HG03135 (cell line): ENCODE data around the gene CCDC3.
"Not testable (repeated sequence)": the region's sequence is repeated elsewhere in the genome, so short reads cannot be mapped to it uniquely, and the experiment has no call there.

Experiments used
- ATAC-seq: cut with Tn5 transposase; IDR thresholded peaks from one replicate; pipeline ENCODE4 v1.9.1; 2021; ENCODE audit warnings: mild to moderate bottlenecking, moderate library complexity; ENCODE audit not compliant: unreplicated experiment

The CCDC3 gene

DNA sequence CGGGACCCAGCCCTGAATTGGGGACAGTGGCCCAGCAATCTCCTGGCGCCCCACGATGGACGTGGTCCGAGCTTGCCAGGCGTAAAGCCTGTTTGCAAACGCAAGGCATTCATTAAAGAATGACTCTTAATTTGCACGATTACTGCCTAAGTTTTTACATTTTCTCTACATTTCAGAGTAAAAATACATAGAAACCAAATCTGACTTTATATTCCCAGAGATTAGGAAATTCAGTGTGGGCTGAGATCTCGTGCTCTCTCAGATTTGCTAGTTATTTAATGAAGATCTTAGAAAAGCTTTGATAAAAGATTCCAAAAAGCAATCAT is 337 bp upstream of the CCDC3 start:
- ATAC-seq: no peak

DNA sequence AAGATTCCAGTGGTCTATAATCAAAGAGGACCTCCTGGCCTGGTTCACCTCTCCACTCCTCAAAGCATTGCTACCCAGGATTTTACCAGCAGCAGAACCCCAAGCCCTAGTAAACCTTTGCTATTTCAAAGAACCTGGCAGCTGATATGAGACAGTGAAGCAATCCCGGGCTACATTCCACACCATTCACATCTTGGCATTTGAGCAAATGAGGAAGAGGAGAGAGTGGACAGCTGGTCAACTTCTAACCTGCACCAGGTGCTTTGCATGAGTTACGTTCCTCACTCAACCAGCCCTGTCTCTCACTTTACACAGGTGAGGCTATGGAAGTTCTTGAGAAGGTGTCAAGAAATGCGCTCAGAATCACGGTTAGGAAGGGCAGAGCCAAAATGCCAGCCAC is 1.1 kb downstream of the CCDC3 start:
- ATAC-seq: no peak

DNA sequence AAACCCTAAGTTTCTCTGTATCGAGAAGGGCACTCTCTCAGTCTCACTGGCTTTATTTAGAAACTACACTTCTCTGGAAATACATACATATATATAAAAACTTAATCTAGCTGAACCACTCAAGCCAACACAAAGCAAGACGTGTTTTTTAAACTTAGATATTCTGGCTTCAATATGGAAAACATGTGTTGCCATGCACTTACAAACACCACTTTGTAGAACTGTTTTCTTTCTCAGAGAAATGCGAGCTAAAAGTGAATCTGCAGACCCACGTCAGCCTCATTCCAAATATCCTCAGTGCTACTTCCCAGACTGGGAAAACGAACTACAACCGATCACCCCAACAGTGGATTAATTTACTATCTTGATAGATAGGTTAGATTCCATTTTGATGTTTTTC is 1.7 kb downstream of the CCDC3 start:
- ATAC-seq: no peak

DNA sequence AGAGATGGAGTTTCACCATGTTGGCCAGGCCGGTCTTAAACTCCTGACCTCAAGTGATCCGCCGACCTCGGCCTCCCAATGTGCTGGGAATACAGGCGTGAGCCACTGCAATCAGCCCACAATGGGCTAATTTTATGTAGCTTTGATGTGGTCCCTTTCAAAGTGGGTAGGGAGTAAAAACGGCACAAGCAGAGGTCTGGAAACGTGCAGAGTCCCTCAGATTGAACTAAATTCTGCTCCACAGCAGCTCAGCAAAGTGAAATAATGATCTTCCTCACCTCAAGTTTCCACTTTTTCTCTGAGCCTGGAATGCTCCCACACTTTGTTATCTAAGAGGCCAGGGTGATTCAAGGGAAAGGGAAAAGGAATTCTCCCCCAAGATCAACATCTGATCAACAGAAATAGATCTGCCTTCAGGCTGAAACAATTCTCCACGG is 6.1 kb downstream of the CCDC3 start:
- ATAC-seq: no peak

DNA sequence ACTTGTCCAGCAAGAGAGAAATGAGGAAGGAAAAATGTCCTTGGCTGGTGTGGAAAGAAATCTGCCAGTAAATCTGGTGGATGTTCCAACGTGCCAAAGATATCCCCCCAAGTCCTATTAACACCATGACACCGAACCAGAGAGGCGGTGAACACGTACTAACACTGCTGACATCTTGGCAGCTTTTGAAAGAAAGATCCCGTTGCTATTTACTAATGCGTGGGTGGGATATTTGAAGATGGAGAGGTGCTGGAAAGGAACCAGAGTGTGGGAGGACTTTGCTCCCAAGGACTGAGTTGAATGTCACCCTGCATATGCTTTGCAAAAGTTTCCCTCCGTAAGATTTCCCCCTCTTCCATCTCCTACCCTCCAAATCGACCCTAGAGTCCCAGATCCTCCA is 7.9 kb downstream of the CCDC3 start:
- no peak for ATAC-seq

DNA sequence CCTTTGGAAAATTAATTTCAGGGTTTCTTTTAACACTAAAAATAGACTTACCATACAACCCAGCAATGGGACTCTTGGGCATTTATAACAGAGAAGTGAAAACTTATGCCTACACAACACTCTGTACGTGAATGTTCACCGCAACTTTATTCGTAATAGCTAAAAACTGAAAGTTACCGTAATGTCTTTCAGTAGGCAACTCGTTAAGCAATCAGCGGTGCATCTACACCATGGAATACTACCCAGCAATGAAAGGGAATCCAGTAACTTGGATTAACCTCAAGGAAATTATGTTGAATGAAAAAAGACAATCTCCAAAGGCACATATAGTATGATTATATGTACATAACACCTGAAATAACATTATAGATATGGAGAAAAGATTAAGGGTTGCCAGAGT is 16.2 kb downstream of the CCDC3 start:
- ATAC-seq: no peak

DNA sequence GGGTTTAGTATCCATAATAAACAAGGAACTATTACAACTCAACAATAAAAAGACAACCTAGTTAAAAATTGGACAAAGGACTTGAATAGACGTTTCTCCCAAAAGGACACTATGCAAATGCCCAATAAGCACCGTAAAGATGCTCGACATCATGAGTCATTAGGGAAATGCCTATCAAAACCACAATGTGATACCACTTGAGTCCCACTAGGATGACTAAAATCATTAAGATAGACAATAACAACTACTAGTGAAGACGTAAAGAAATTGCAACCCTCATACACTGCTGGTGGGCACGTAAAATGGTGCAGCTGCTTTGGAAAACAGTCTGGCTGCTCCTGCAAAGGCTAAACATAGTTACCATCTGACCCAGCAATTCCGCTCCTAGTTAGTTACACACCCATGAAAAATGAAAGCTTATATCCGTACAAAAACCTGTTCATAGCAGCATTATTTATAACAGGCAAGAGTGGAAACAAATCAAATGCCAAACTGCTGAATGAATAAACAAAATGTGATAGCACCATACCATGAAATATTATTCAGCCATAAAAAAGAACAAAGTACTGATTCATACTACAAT is 17.3 kb downstream of the CCDC3 start:
- ATAC-seq: no peak

DNA sequence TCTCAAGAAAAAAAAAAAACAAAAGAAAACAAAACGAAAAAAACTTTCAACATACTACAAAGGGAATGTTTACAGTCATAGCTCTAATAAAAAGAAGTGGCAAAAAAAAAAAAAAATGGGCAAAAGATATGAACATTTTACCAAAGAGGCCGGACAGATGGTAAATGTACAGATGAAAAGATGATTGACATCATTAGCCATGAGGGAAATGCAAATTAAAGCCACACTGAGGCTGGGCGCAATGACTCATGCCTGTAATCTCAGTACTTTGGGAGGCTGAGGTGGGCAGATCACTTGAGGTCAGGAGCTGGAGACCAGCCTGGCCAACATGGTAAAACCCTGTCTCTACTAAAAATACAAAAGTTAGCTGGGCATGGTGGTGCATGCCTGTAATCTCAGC is 17.9 kb downstream of the CCDC3 start:
- ATAC-seq: not testable (repeated sequence)

DNA sequence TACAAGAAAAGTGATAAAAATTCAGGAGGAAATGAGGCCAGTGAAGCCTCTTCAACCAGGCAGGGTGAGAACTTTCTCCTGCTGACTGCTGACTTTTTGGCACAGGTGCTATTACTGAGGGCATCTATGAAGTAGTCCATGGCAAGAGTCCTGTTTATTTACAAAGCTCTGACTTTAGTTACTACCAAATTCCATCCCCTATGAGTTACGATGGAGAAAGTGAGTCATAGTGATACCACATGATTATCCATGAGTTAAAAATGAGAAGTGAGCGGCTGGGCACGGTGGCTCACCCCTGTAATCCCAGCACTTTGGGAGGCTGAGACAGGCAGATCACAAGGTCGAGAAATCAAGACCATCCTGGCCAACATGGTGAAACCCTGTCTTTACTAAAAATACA is 19.9 kb downstream of the CCDC3 start:
- ATAC-seq: no peak

DNA sequence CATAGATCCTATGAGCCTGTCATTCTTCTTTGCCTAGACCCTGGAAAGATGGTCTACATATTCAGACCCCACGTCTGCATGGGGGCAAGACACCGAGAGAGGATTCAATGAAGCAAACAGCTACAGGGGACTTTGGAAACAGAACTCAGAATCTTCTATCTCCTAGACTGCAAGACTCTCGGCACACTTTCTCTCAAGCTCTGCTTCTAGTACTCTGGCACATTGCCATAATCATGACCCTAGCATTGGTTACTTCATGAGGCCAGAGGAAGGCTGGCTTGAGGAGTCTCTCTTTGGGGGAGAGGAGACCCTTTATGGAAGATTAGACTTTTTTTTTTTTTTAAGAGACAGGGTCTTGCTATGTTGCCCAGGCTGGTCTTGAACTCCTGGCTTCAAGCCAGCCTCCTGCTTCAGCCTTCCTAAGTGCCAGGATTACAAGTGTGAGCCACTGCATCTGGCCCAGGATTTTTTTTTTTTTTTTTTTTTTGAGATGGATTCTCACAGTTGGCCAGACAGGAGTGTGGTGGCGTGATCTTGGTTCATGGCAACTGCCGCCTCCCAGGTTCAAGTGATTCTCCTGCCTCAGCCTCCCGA is 20.7 kb downstream of the CCDC3 start:
- no peak for ATAC-seq

DNA sequence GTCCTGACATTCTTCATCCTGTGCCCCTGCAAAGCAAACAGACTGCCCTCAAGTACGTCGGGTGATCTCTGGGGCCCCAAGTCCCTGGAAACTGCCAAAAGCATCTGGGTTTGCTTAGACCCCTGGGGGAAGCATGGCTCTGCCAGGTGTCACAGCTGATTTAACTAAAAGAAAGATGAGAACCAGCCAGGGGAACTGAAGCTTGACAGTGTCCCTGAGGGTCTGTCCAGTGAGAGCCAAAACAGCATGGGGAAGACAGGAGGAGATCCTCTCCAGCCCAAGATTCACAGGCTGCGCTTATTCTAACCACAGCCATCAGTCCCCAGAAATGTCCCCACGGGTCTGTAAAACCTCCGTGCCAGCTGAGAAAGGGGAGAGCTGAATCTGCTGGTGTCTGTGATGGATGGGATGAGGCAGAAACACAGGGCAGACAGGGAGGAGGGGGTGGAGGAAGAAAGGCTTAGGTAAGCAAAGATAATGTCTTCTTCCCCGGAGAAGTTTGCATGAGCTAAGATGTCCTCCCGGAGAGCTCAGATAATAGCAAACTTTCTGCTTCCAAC is 21.3 kb downstream of the CCDC3 start:
- ATAC-seq: no peak

DNA sequence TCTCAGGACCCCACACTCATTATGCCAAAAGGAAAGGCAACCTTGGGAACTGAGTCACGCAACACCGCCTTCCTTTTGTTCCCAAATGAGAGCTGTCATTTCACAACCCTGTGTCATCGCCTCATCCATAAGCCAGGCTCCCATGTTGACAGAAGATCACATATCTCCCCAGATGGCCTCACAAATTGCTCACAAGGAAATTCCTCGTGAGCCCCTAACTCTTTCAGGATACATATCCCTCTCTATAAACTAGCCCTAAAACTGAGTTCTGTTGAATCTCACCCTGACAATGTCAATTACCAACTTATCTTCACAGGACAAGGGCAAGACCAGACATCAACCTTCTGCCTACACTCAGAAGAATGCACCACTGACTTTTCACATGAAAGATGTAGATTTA is 22.6 kb downstream of the CCDC3 start:
- ATAC-seq: no peak

DNA sequence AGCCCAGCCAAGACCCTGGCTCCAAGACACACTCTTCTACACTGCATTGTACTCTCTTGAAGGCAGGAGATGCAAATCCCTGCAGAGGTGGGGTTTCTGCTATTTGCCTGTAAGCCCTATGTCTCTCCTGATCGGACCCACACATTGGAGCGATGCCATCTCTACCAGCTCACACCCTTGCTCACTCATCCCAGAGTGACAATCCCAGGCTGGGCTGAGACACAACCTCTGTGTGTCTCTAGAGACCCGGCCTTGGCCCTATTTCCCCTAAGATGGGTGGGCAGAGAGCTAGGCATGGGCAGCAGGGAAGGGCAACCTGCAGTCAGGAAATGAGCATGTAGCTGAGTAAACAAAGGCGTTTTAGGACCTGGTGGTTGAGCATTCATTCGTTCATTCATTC is 25.6 kb downstream of the CCDC3 start:
- ATAC-seq: no peak

DNA sequence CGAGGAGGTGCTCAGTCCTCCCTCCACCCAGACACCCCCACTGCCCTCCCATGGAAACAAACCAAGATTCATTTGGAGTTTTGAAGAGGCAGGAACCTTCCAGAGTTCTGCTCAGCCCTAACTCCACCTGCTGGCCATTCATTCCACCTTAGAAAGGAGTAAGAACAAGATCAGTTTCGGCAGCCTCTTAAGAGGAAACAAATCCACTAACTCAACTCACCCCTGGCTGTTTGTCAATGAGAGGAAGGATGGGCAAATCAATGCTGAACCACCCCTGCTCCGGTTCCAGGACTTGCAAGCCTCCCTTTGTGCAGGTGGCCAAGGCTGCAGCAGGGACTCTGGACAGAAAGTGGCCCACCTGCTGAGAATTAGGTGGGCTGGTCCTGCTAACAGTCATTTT is 26.2 kb downstream of the CCDC3 start:
- no peak for ATAC-seq

DNA sequence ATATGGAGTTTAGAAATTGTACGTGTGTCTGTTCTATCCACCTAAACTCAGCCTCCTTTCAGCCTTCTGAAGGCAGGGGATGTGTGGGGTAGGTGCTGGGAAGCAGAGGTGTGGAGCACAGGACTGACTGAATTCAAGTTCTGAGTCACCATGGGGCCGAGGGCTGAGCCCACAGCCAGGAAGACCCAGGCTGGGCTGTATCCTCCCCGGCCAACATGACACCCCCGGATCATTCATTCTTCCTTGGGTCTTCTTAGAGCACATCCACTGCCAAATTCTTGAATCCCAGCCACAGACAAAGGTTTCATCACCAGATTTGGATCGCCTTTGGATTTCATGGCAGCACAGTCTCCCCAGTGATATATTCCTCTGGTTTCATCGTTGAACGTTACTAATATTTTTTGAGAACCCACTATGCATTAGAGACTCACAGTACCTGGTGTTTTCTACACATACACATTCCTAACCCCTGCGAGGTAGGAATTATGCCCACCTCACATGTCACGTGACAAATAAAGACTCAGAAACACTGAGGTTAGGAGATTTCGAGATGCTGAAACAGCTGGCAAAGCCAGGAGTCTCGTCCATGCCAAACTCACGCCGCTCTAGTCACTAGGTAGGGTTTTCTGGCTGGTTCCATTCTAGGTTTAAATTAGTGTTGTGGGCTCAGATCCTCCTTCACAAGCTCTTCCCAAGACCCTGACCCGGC is 26.9 kb downstream of the CCDC3 start:
- no peak for ATAC-seq

DNA sequence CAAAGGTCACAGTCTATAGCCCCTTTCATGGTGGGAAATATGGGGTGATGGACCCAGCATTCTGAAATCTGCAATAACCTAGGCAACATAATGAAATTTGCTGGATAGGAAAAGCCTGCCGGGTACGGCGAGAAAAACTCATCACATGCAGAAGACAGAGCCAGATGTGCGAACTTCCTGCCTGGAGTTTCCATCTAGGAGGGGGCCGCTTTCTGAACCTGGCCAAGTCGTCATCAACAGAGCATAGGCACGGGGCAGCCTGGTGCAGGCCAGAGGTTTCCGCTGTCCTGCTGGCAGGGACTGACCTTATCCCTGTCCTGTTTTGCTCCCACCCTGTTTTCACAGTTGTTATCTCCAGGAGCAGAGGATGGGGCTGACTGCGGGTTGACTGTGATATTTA is 27.4 kb downstream of the CCDC3 start:
- ATAC-seq: no peak

DNA sequence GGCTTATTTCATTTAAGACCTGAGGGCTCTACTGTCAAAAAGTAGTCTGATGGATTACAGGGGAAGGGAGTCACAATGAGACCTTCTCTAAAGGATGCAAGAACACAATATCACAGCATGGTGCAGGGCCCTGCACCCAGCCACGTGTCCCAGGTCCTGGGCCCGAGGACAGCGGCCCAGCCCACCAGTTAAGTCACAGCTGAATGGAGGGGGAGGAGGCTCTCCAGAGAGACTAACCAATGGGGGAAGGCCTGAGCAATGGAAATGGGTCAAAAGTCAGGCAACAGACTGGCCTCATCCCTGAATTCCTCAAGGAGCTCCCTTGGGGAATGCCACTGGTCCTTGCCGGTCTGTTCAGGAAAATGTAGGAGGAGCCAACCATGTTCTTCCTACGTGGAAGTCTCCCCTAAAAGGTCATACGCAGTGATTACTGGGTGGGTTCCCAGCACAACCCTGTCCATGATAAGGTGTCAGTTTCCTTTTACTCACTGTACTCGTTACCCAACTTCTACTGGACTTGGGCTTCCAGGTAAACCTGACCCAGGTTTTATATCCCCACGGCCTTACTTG is 28.3 kb downstream of the CCDC3 start:
- no peak for ATAC-seq

DNA sequence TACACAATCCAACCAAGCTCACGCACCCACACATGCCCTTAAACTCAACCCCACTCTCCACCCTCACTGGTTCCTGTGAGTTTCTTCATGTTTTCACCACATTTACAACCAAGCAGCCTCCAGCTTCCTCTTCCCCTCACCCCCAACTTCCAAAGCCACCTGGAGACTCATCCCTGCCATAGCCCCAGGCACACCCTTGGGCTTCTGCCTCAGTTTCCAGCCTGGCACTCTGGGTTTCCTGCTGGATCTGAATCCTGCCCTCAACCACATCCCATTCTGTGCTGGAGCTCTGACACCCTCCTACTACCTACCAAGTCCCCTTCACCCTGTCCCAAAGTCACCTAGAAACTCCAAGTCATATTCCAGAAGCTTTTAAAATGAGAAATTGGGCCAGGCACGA is 29.4 kb downstream of the CCDC3 start:
- ATAC-seq: no peak

DNA sequence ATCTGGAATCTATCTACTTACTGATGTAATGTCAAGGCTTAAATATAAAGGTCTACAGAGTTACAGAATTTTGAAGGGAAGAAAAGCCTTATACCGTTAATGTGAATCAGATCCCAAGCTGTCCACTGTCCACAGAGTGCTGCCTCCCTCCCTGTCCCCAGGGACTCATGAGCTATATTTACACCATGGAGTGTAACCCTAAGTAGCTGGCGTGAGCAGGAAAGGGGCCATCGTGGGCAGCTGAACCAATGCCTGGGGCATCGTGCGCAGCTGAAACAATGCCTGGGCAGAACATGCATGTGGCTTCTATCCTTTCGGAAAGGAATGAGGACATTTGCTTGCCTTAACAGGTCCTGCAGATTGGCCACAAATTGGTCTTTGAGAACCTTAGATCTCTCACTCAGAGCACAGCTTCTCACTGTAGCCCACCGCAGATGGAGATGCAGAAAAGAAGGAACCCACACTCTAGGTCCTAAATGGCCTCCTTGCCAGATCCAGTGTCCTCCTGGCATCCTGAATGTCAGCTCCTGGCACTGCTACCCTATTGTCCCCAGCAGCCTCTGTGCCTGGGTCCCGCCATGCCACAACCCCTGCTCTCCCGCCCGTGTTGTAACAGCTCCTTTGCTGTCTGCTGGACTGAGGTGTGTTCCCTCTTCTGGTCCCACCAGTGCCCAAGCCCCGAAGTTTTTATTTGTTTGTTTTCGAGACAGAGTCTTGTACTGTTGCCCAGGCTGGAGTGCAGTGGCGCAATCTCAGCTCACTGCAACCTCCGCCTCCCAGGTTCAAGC is 30.3 kb downstream of the CCDC3 start:
- no peak for ATAC-seq

DNA sequence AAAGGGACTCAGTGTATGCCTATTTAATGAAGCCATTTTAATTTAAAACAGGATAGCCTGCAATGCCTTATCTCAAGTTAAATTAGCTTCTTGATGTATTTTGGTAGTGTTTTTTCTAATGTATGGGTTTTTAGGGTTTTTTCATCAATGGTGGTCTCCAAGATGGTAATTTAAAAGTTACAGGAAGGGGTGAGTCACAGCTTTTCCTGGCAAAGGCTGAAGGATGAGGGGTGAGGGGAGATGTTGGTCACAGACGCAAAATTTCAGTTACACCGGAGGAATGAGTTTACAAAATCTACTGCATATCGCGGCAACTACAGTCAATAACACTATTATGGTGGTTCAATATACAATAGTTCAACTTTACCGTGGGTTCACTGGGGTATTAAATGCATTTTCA is 31.6 kb downstream of the CCDC3 start:
- no peak for ATAC-seq

DNA sequence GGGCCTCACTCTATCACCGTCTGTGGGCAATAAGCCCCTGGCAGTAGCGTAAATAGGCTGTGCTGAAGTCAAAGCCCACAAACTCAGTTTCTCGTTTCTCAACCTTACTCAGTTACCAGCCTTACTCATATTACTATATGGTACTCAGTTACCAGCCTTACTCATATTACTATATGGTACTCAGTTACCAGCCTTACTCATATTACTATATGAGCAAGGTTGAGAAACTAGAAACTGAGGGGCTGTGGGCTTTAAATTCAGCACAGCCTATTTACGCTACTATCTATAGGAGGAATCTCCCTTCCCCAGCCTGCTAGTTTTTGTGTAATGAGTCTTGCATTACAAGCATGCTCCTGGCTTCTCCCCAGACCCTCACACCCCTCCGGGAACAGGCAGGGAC is 35.4 kb downstream of the CCDC3 start:
- ATAC-seq: no peak
